ENCODE results near the gene ZNF107.

The ZNF107 gene

GRCh38 chr7:64665980-64666662 lies at the start of gene ZNF107:
TSS of gene ZNF107 (plus strand) at chr7:64666133. CDS start at chr7:64666283, 150 bp downstream.
- DNase-seq, result peak; percentile 97

- DNase-seq, result peak; percentile 44
Measured at GRCh38 chr7:64618785-64619456, 47.0 kb upstream of the ZNF107 start.

GRCh38 chr7:64619705-64620104 lies 46.2 kb upstream of the ZNF107 start:
- DNase-seq, result no peak

GRCh38 chr7:64621656-64622055 lies 44.3 kb upstream of the ZNF107 start:
- no peak for DNase-seq

GRCh38 chr7:64625114-64626082 lies 40.5 kb upstream of the ZNF107 start:
- no peak for DNase-seq

GRCh38 chr7:64626083-64626469 lies 39.9 kb upstream of the ZNF107 start:
- no peak for DNase-seq

- no peak for DNase-seq
Measured at GRCh38 chr7:64626557-64626956, 39.4 kb upstream of the ZNF107 start.

GRCh38 chr7:64628192-64628591 lies 37.7 kb upstream of the ZNF107 start:
- no peak for DNase-seq

- no peak for DNase-seq
Measured at GRCh38 chr7:64628721-64629120, 37.2 kb upstream of the ZNF107 start.

GRCh38 chr7:64630496-64630895 lies 35.4 kb upstream of the ZNF107 start:
- DNase-seq, result no peak

GRCh38 chr7:64632029-64632428 lies 33.9 kb upstream of the ZNF107 start:
- DNase-seq, result no peak

GRCh38 chr7:64633401-64633800 lies 32.5 kb upstream of the ZNF107 start:
- DNase-seq, result no peak

GRCh38 chr7:64634406-64635062 lies 31.4 kb upstream of the ZNF107 start:
- no peak for DNase-seq

GRCh38 chr7:64636386-64636785 lies 29.5 kb upstream of the ZNF107 start:
- DNase-seq, result no peak

- no peak for DNase-seq
Measured at GRCh38 chr7:64637521-64638445, 28.1 kb upstream of the ZNF107 start.

- no peak for DNase-seq
Measured at GRCh38 chr7:64638822-64639221, 27.1 kb upstream of the ZNF107 start.

GRCh38 chr7:64639267-64640001 lies 26.5 kb upstream of the ZNF107 start:
- no peak for DNase-seq

GRCh38 chr7:64640504-64640903 lies 25.4 kb upstream of the ZNF107 start:
- DNase-seq, result no peak

GRCh38 chr7:64642046-64642445 lies 23.9 kb upstream of the ZNF107 start:
- no peak for DNase-seq

- no peak for DNase-seq
Measured at GRCh38 chr7:64642875-64643274, 23.1 kb upstream of the ZNF107 start.

- DNase-seq, result no peak
Measured at GRCh38 chr7:64643566-64643965, 22.4 kb upstream of the ZNF107 start.

Measured in DMS 273 treated with DMSO at 0.1 percent for 48 hours (cell line).